ENCODE measurements around the gene HCRTR1. TPM values are rescaled to one million over a fixed set of nuclear protein-coding genes. Genes with fewer than 3 reads are reported as not detected.

HCRTR1 gene
- total and polyA plus RNA-seq, 10 of the 15 experiments (the other 5 are each of a cell fraction or from before 2014, with no cell fraction given): not detected

GRCh38 chr1:31596737-31597097 lies 20.8 kb upstream of the HCRTR1 start:
- ChIA-PET SMC1A (ENCODE audit: uncharacterized antibody, unreplicated experiment) (interaction anchor here (0.8 to 3.5 kb wide), 17 partner anchors 9 to 200 kb away, joined by 3 to 17 read pairs (median 5); no protein-coding TSS in a partner anchor), CTCF (interaction anchor here (0.7 to 3.2 kb wide), 16 partner anchors 9 to 201 kb away, joined by 3 to 21 read pairs (median 4); no protein-coding TSS in a partner anchor), RAD21 (ENCODE audit: unreplicated experiment) (interaction anchor here (0.7 to 1.8 kb wide), 7 partner anchors 8 to 47 kb away, joined by 3 to 9 read pairs (median 4); partner anchors contain the start of gene PEF1), POLR2A (interaction anchor here (0.6 to 2.0 kb wide), 4 partner anchors 26 to 435 kb away, joined by 3 to 8 read pairs (median 4); no protein-coding TSS in a partner anchor)
- Histone ChIP-seq H4K20me1 (ENCODE audit: control insufficient read depth, insufficient read depth) (no peaks in the 10 kb centered on the region), H3K27me3 (replicated peaks in 1 of 2; ENCODE audit: control insufficient read depth in 2 of 2, insufficient read depth in 2 of 2, low read length in 1 of 2) (no peaks in the 10 kb centered on the region), H3K4me3 (no peak overlapping the region), H3K4me2 (ENCODE audit: control insufficient read depth, insufficient read depth) (no peak overlapping the region), H2AFZ (ENCODE audit: control insufficient read depth, low read depth, low read length) (no peak overlapping the region), H3K27ac (ENCODE audit: control insufficient read depth, insufficient read depth) (no peak overlapping the region), H3K36me3 (ENCODE audit: control insufficient read depth in 2 of 2, insufficient read depth in 2 of 2, low read length in 1 of 2) (no peaks in the 10 kb centered on the region), H3K9ac (ENCODE audit: control insufficient read depth, insufficient read depth, low read length) (no peak overlapping the region), H3K79me2 (ENCODE audit: control insufficient read depth, insufficient read depth, low read length) (no peaks in the 10 kb centered on the region), H3K9me3 (replicated peaks; ENCODE audit: control insufficient read depth, insufficient read depth, low read length) (no peaks in the 10 kb centered on the region), H3K4me1 (ENCODE audit: control insufficient read depth, insufficient read depth, low read length) (no peaks in the 10 kb centered on the region; the same call in 1 of the 2 replicates)
- FAIRE-seq (no peak), DNase-seq (ENCODE audit: low read depth, low spot score) (no peak), ATAC-seq (no peak)
- 22% methylated on average over 6 of the region's 6 CpGs for WGBS (ENCODE audit: insufficient coverage, insufficient replicate concordance, low lambda C conversion rate, missing lambda C conversion rate)
- in situ Hi-C loops (cut with MboI): no loop called here
- no peak for TF ChIP-seq HCFC1 (IDR thresholded peaks at IDR 0.05; ENCODE audit: low read length)
- TF ChIP-seq JUNB (IDR thresholded peaks at IDR 0.05): peak; percentile 67
- TF ChIP-seq ETV6 (conservative IDR thresholded peaks at IDR 0.05 in 1 of 2, IDR thresholded peaks at IDR 0.05 in 1 of 2; ENCODE audit: borderline replicate concordance in 1 of 2, low read depth in 1 of 2): peak in 1 of 2 experiments; percentile 22; a peak in 1 of 4 replicates
- intact Hi-C loops (cut with micrococcal nuclease; ENCODE audit: unreplicated experiment): no loop called here
- BruUV-seq (replicated peaks): no TSS peak

- ChIA-PET SMC1A (ENCODE audit: uncharacterized antibody, unreplicated experiment) (interaction anchor here (0.8 to 1.5 kb wide), 4 partner anchors 11 to 177 kb away, joined by 3 to 5 read pairs (median 3); no protein-coding TSS in a partner anchor), CTCF (interaction anchor here (0.9 to 3.2 kb wide), 6 partner anchors 11 to 203 kb away, joined by 3 to 21 read pairs (median 4); no protein-coding TSS in a partner anchor), RAD21 (ENCODE audit: unreplicated experiment) (no interaction called here), POLR2A (interaction anchor here (0.6 kb wide), 1 partner anchor 1162 kb away, joined by 3 read pairs; no protein-coding TSS in a partner anchor)
- H3K79me2 ChIP-seq (ENCODE audit: control insufficient read depth, insufficient read depth, low read length): no peaks in the 10 kb centered on the region
- ATAC-seq (no peak), DNase-seq (ENCODE audit: low read depth, low spot score) (no peak), FAIRE-seq (no peak)
- in situ Hi-C loops (cut with MboI): no loop called here
- no peak overlapping the region for H3K4me3 ChIP-seq
- no peak overlapping the region for H2AFZ ChIP-seq (ENCODE audit: control insufficient read depth, low read depth, low read length)
- H3K9me3 ChIP-seq (replicated peaks; ENCODE audit: control insufficient read depth, insufficient read depth, low read length): no peaks in the 10 kb centered on the region
- H3K27ac ChIP-seq (ENCODE audit: control insufficient read depth, insufficient read depth): no peak overlapping the region
- no peak for TF ChIP-seq SP1 (IDR thresholded peaks at IDR 0.05; ENCODE audit: low read depth, low read length)
- TF ChIP-seq TCF3 (IDR thresholded peaks at IDR 0.05; ENCODE audit: borderline replicate concordance, insufficient read depth, low read depth, low read length): no peak
- TF ChIP-seq TARDBP (IDR thresholded peaks at IDR 0.05; ENCODE audit: borderline replicate concordance): no peak
- no peak for TF ChIP-seq POU2F2 (IDR thresholded peaks at IDR 0.05; ENCODE audit: borderline replicate concordance, low read depth, low read length)
- no peak for TF ChIP-seq MTA2 (IDR thresholded peaks at IDR 0.05; ENCODE audit: low read depth)
- TF ChIP-seq SPI1 (IDR thresholded peaks at IDR 0.05; ENCODE audit: borderline replicate concordance, insufficient read depth, low read depth, low read length): no peak
- intact Hi-C loops (cut with micrococcal nuclease; ENCODE audit: unreplicated experiment): no loop called here
- H4K20me1 ChIP-seq (ENCODE audit: control insufficient read depth, insufficient read depth): no peaks in the 10 kb centered on the region
- no peaks in the 10 kb centered on the region for H3K27me3 ChIP-seq (replicated peaks in 1 of 2; ENCODE audit: control insufficient read depth in 2 of 2, insufficient read depth in 2 of 2, low read length in 1 of 2)
- 72% methylated on average over 7 of the region's 7 CpGs for WGBS (ENCODE audit: insufficient coverage, insufficient replicate concordance, low lambda C conversion rate, missing lambda C conversion rate)
- BruUV-seq (replicated peaks): no TSS peak
- H3K4me1 ChIP-seq (ENCODE audit: control insufficient read depth, insufficient read depth, low read length): no peaks in the 10 kb centered on the region; the same call in 1 of the 2 replicates
- no peak overlapping the region for H3K4me2 ChIP-seq (ENCODE audit: control insufficient read depth, insufficient read depth)
- no peaks in the 10 kb centered on the region for H3K36me3 ChIP-seq (ENCODE audit: control insufficient read depth in 2 of 2, insufficient read depth in 2 of 2, low read length in 1 of 2)
- H3K9ac ChIP-seq (ENCODE audit: control insufficient read depth, insufficient read depth, low read length): no peak overlapping the region
Measured at GRCh38 chr1:31598980-31599379, 18.5 kb upstream of the HCRTR1 start.
